ENCODE data around the gene EBPL.

DNA sequence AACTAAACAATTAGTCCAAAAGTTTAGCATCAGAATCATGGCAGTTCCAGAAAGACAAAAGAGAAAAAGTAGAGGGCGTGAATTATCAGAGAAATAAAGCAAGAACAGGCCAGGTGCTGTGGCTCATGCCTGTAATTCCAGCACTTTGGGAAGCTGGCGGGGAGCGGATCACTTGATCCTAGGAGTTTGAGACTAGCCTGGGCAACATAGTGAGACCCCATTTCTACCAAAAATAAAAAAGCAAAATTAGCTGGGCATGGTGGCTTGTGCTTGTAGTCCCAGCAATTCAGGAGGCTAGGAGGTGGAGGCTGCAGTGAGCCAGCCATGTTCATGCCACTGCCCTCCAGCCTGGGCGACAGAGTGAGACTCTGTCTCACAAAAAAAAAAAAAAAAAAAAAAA lies 44.6 kb downstream of the EBPL start:
- TF ChIP-seq, protein P1, sequence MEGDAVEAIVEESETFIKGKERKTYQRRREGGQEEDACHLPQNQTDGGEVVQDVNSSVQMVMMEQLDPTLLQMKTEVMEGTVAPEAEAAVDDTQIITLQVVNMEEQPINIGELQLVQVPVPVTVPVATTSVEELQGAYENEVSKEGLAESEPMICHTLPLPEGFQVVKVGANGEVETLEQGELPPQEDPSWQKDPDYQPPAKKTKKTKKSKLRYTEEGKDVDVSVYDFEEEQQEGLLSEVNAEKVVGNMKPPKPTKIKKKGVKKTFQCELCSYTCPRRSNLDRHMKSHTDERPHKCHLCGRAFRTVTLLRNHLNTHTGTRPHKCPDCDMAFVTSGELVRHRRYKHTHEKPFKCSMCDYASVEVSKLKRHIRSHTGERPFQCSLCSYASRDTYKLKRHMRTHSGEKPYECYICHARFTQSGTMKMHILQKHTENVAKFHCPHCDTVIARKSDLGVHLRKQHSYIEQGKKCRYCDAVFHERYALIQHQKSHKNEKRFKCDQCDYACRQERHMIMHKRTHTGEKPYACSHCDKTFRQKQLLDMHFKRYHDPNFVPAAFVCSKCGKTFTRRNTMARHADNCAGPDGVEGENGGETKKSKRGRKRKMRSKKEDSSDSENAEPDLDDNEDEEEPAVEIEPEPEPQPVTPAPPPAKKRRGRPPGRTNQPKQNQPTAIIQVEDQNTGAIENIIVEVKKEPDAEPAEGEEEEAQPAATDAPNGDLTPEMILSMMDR (IDR thresholded peaks at IDR 0.05), result no peak
- TF ChIP-seq TAF1 (IDR thresholded peaks at IDR 0.05; ENCODE audit: borderline replicate concordance, low read depth, low read length) (no peak), SIN3A (IDR thresholded peaks at IDR 0.05; ENCODE audit: borderline replicate concordance, low read depth, low read length) (no peak), NRF1 (IDR thresholded peaks at IDR 0.05; ENCODE audit: low read depth, low read length) (no peak)

All from SK-N-SH (cell line).